GM12878 (cell line): ENCODE data around the gene PLPP6. TPM values are rescaled to one million over a fixed set of nuclear protein-coding genes. Genes with fewer than 3 reads are reported as not detected.

Experiments used
- BACH1 ChIP-seq: fragments of 450-650 bp; IDR thresholded peaks from 2 replicates; pipeline ENCODE4 v1.6.1; 2017; ENCODE audit warnings: mild to moderate bottlenecking, borderline replicate concordance
- CBFB ChIP-seq: IDR thresholded peaks from 2 replicates; pipeline ENCODE4 v1.6.1; 2016; ENCODE audit warnings: antibody characterized with exemption, low read depth
- CUX1 ChIP-seq: IDR thresholded peaks from 2 replicates; pipeline ENCODE4 v1.6.1; 2012; ENCODE audit warnings: improper control_type of control experiment, low read depth, low read length; ENCODE audit not compliant: insufficient replicate concordance
- EGR1 ChIP-seq, 2 experiments: IDR thresholded peaks; 1 replicate in 1 of 2; 2 replicates in 1 of 2; pipeline ENCODE4 v1.6.1; 2011 to 2012; ENCODE audit warnings: low read depth in 2 of 2, low read length in 2 of 2, borderline replicate concordance in 1 of 2, mild to moderate bottlenecking in 1 of 2, moderate library complexity in 1 of 2
- ELK1 ChIP-seq: IDR thresholded peaks from 2 replicates; pipeline ENCODE4 v1.6.1; 2012; ENCODE audit warnings: low read depth, low read length, improper control_type of control experiment
- IKZF2 ChIP-seq, 2 experiments: fragments of 450-650 bp; IDR thresholded peaks; 2 replicates each; pipeline ENCODE4 v1.6.1; 2017; ENCODE audit warnings: mild to moderate bottlenecking in 2 of 2, moderate library complexity in 2 of 2
- MLLT1 ChIP-seq: fragments of 450-650 bp; IDR thresholded peaks from 2 replicates; pipeline ENCODE4 v1.6.1; 2016; ENCODE audit warnings: mild to moderate bottlenecking
- NFYA ChIP-seq: IDR thresholded peaks from 2 replicates; pipeline ENCODE4 v1.6.1; 2011; ENCODE audit warnings: low read depth, mild to moderate bottlenecking, low read length, improper control_type of control experiment, borderline replicate concordance
- NR2F1 ChIP-seq: fragments of 450-650 bp; conservative IDR thresholded peaks from 2 replicates; pipeline ENCODE4 v1.6.1; 2017; ENCODE audit warnings: mild to moderate bottlenecking
- PAX8 ChIP-seq: fragments of 450-650 bp; IDR thresholded peaks from 2 replicates; pipeline ENCODE4 v1.6.1; 2017; ENCODE audit warnings: mild to moderate bottlenecking, moderate library complexity
- RELB ChIP-seq: fragments of 450-650 bp; IDR thresholded peaks from 2 replicates; pipeline ENCODE4 v1.6.1; 2017; ENCODE audit warnings: low read depth, mild to moderate bottlenecking, moderate library complexity
- SIX5 ChIP-seq: IDR thresholded peaks from 2 replicates; pipeline ENCODE4 v1.6.1; 2011; ENCODE audit warnings: mild to moderate bottlenecking, low read depth, low read length, moderate library complexity; ENCODE audit not compliant: severe bottlenecking
- SP1 ChIP-seq: IDR thresholded peaks from one replicate; pipeline ENCODE4 v1.6.1; 2011; ENCODE audit warnings: low read depth, low read length
- SRF ChIP-seq, 2 experiments: IDR thresholded peaks; 2 replicates each; pipeline ENCODE4 v1.6.1; 2011; ENCODE audit warnings: low read depth in 2 of 2, low read length in 2 of 2, mild to moderate bottlenecking in 1 of 2, moderate library complexity in 1 of 2
- ZSCAN29 ChIP-seq: fragments of 450-650 bp; IDR thresholded peaks from 2 replicates; pipeline ENCODE4 v1.6.1; 2017; ENCODE audit warnings: mild to moderate bottlenecking, moderate library complexity
- polyA plus RNA-seq, 11 experiments: library from polyadenylated mRNA; depleted of rRNA in 4 of 11; unstranded in 6 of 11; stranded (reverse) in 5 of 11; fragments of >200 nt; fragmentation: Nextera tagmentation in 4 of 11; fragmentation: Illumina TruSeq in 1 of 11; extraction: Ambion mirVana in 4 of 11; extraction: Trizol in 1 of 11; gene quantifications; 1 replicate in 1 of 11; 2 replicates in 10 of 11; pipeline versions ENCODE4 v1.2.1 to v1.2.3, GENCODE V29; 2011 to 2016; ENCODE audit warnings: inconsistent platforms in 2 of 11, missing spikeins in 2 of 11, low read depth in 1 of 11
- total RNA-seq, 4 experiments: library from RNA; depleted of rRNA in 3 of 4; stranded (reverse); fragments of >200 nt in 3 of 4; fragmentation: Illumina TruSeq in 1 of 4; extraction: Trizol in 1 of 4; gene quantifications; 2 replicates each; pipeline versions ENCODE4 v1.2.1 to v1.2.3, GENCODE V29; 2013 to 2021
- TF ChIP-seq, protein P1 (sequence below): fragments of 450-650 bp; formaldehyde crosslinking; IDR thresholded peaks from 2 replicates; pipeline ENCODE4 v1.4.0; 2022; ENCODE audit warnings: mild to moderate bottlenecking, moderate library complexity

PLPP6 gene
- total and polyA plus RNA-seq, 10 of the 15 experiments (the other 5 are each of a cell fraction or from before 2014, with no cell fraction given) = 1.6 to 11.3 (median 6.9) TPM

DNA sequence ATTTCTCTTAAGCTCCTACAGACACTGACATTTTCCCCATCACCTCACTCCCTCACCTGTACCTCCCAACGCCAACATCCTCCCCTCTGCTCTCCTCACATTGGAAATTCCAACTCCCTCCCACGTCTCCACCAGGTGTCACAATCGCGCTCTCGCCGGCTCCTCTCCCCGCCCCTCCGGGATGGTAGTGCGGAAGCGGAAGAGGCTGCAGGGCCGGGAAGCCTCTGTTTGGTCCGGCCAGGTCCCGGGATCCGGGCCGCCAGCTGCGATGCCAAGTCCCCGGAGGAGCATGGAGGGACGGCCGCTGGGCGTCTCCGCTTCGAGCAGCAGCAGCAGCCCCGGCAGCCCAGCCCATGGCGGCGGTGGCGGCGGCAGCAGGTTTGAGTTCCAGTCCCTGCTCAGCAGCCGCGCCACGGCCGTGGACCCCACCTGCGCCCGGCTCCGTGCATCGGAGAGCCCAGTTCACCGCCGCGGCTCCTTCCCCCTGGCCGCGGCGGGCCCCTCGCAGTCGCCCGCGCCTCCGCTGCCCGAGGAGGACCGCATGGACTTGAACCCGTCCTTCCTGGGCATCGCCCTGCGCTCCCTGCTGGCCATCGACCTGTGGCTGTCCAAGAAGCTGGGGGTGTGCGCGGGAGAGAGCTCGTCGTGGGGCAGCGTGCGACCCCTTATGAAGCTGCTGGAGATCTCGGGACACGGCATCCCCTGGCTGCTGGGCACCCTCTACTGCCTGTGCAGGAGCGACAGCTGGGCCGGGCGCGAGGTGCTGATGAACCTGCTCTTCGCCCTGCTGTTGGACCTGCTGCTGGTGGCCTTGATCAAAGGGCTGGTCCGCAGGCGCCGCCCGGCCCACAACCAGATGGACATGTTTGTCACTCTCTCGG, at the start of gene PLPP6 (continued):
- TF ChIP-seq CUX1 (no peak), IKZF2 (IDR thresholded peaks at IDR 0.05) (peak; percentile 88 to 90), SP1 (no peak), PAX8 (no peak), CBFB (peak; percentile 31; the same call in 1 of the 2 replicates), RELB (peak; percentile 75), EGR1 (IDR thresholded peaks at IDR 0.05; ENCODE audit: borderline replicate concordance in 1 of 2, low read depth in 2 of 2, low read length in 2 of 2) (peak in 1 of 2 experiments; percentile 48; a peak in 2 of 3 replicates), MLLT1 (peak; percentile 51; the same call in 1 of the 2 replicates), NFYA (no peak), ELK1 (peak; percentile 77), SRF (IDR thresholded peaks at IDR 0.05; ENCODE audit: low read depth in 2 of 2, low read length in 2 of 2) (peak; percentile 83), BACH1 (peak; percentile 63), ZSCAN29 (no peak), NR2F1 (no peak), SIX5 (no peak)
- TF ChIP-seq, protein P1, sequence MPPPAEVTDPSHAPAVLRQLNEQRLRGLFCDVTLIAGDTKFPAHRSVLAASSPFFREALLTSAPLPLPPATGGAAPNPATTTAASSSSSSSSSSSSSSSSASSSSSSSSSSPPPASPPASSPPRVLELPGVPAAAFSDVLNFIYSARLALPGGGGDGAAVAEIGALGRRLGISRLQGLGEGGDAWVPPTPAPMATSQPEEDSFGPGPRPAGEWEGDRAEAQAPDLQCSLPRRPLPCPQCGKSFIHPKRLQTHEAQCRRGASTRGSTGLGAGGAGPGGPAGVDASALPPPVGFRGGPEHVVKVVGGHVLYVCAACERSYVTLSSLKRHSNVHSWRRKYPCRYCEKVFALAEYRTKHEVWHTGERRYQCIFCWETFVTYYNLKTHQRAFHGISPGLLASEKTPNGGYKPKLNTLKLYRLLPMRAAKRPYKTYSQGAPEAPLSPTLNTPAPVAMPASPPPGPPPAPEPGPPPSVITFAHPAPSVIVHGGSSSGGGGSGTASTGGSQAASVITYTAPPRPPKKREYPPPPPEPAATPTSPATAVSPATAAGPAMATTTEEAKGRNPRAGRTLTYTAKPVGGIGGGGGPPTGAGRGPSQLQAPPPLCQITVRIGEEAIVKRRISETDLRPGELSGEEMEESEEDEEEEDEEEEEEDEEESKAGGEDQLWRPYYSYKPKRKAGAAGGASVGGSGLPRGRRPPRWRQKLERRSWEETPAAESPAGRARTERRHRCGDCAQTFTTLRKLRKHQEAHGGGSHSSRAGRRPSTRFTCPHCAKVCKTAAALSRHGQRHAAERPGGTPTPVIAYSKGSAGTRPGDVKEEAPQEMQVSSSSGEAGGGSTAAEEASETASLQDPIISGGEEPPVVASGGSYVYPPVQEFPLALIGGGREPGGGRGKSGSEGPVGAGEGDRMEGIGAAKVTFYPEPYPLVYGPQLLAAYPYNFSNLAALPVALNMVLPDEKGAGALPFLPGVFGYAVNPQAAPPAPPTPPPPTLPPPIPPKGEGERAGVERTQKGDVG (CRISPR knock-in tag) = no peak
